SK-N-SH (cell line): ENCODE data around the gene OTOP2. TPM values are rescaled to one million over a fixed set of nuclear protein-coding genes. Genes with fewer than 3 reads are reported as not detected.

Experiments used
- CTCF ChIA-PET: fragments of 300-600, 350-600 bp; formaldehyde crosslinking; extraction: SDS; loops from one replicate; lab custom pipeline; 2021; lab: Yijun Ruan, JAX
- POLR2A ChIA-PET: fragments of 350-600 bp; sonication (Branson Sonifier 250); formaldehyde crosslinking; extraction: SDS; loops from one replicate; lab custom pipeline; 2020; ENCODE audit warnings: antibody characterized with exemption, inconsistent platforms; lab: Yijun Ruan, JAX
- DNase-seq: peaks from one replicate; pipeline ENCODE4 v3.0.0; 2012
- H2AFZ ChIP-seq: fragments of 200-600 bp; sonication (generic); 2 replicates; pipeline ENCODE4 v1.8.1; 2016; ENCODE audit warnings: antibody characterized with exemption, mild to moderate bottlenecking, low read depth
- H3F3A ChIP-seq: fragments of 200-600 bp; sonication (generic); replicated peaks from 2 replicates; pipeline ENCODE3; 2016; ENCODE audit warnings: antibody characterized with exemption, mild to moderate bottlenecking; ENCODE audit not compliant: insufficient read depth
- H3K27ac ChIP-seq, 2 experiments: fragments of 200-500 bp in 1 of 2; fragments of 200-600 bp in 1 of 2; sonication (Bioruptor generic) in 1 of 2; sonication (generic), shearing (Covaris generic) in 1 of 2; 2 replicates each; pipeline versions ENCODE4 v1.5.1 to v1.6.1; 2014 to 2016; ENCODE audit warnings: low read depth in 2 of 2, inconsistent platforms in 1 of 2, low read length in 1 of 2, mild to moderate bottlenecking in 1 of 2, mixed read lengths in 1 of 2
- H3K27me3 ChIP-seq: fragments of 200-600 bp; sonication (generic), shearing (Covaris generic); 2 replicates; pipeline ENCODE4 v1.6.1; 2016; ENCODE audit warnings: mixed run types; ENCODE audit not compliant: insufficient read depth
- H3K36me3 ChIP-seq, 2 experiments: fragments of 200-500 bp in 1 of 2; fragments of 200-600 bp in 1 of 2; sonication (Bioruptor generic) in 1 of 2; sonication (generic) in 1 of 2; replicated peaks in 1 of 2; 2 replicates each; pipeline versions ENCODE3 to v1.5.1; 2014 to 2016; ENCODE audit warnings: low read length in 1 of 2, mild to moderate bottlenecking in 1 of 2; ENCODE audit not compliant: insufficient read depth in 2 of 2, control insufficient read depth in 1 of 2
- H3K4me1 ChIP-seq, 2 experiments: fragments of 200-500 bp in 1 of 2; fragments of 200-600 bp in 1 of 2; sonication (Bioruptor generic) in 1 of 2; sonication (generic), shearing (Covaris generic) in 1 of 2; 2 replicates each; pipeline versions ENCODE4 v1.5.1 to v1.6.1; 2014 to 2016; ENCODE audit warnings: low read depth in 1 of 2, low read length in 1 of 2, mixed run types in 1 of 2; ENCODE audit not compliant: insufficient read depth in 2 of 2, control insufficient read depth in 1 of 2
- H3K4me2 ChIP-seq: fragments of 200-600 bp; sonication (generic), shearing (Covaris generic); 2 replicates; pipeline ENCODE4 v1.6.1; 2017; ENCODE audit warnings: mixed run types
- H3K4me3 ChIP-seq, 2 experiments: fragments of 200-500 bp in 1 of 2; fragments of 200-600 bp in 1 of 2; sonication (Bioruptor generic) in 1 of 2; sonication (generic), shearing (Covaris generic) in 1 of 2; 2 replicates each; pipeline versions ENCODE4 v1.5.1 to v1.8.1; 2014 to 2016; ENCODE audit warnings: low read depth in 2 of 2, inconsistent platforms in 1 of 2, low read length in 1 of 2, mild to moderate bottlenecking in 1 of 2, mixed read lengths in 1 of 2, moderate library complexity in 1 of 2
- H3K79me2 ChIP-seq: fragments of 200-600 bp; sonication (generic); 2 replicates; pipeline ENCODE4 v1.8.1; 2017; ENCODE audit warnings: mild to moderate bottlenecking; ENCODE audit not compliant: insufficient read depth
- H3K9ac ChIP-seq: fragments of 200-600 bp; sonication (generic); 2 replicates; pipeline ENCODE4 v1.6.1; 2017; ENCODE audit warnings: mixed run types
- H3K9me2 ChIP-seq: fragments of 200-600 bp; sonication (generic); 2 replicates; pipeline ENCODE4 v1.6.1; 2017; ENCODE audit warnings: mixed run types
- H3K9me3 ChIP-seq: fragments of 200-600 bp; sonication (generic); 2 replicates; pipeline ENCODE4 v1.6.1; 2017; ENCODE audit warnings: mixed run types, mild to moderate bottlenecking, moderate library complexity
- H4K20me1 ChIP-seq: fragments of 200-600 bp; sonication (generic); 2 replicates; pipeline ENCODE4 v1.6.1; 2017; ENCODE audit warnings: mild to moderate bottlenecking, mixed run types; ENCODE audit not compliant: insufficient read depth
- ELF1 ChIP-seq: IDR thresholded peaks from 2 replicates; pipeline ENCODE4 v1.4.0; 2012
- EP300 ChIP-seq, 2 experiments: IDR thresholded peaks; 2 replicates each; pipeline versions ENCODE4 v1.4.0 to v1.6.1; 2012; ENCODE audit warnings: borderline replicate concordance in 1 of 2, low read depth in 1 of 2, low read length in 1 of 2
- EZH2phosphoT487 ChIP-seq: fragments of 200-600 bp; sonication (generic); IDR thresholded peaks from 2 replicates; pipeline ENCODE4 v1.6.1; 2017; ENCODE audit warnings: low read depth, mixed run types, mild to moderate bottlenecking, antibody characterized with exemption, moderate library complexity, borderline replicate concordance
- FOSL2 ChIP-seq: IDR thresholded peaks from 2 replicates; pipeline ENCODE4 v1.4.0; 2012; ENCODE audit warnings: low read depth, mild to moderate bottlenecking, moderate library complexity, borderline replicate concordance
- MEF2A ChIP-seq: IDR thresholded peaks from 2 replicates; pipeline ENCODE4 v1.4.0; 2012; ENCODE audit warnings: low read depth, borderline replicate concordance
- MXI1 ChIP-seq: IDR thresholded peaks from 2 replicates; pipeline ENCODE4 v1.6.1; 2012; ENCODE audit warnings: mild to moderate bottlenecking, low read depth, low read length, improper control_type of control experiment
- NRF1 ChIP-seq: IDR thresholded peaks from 2 replicates; pipeline ENCODE4 v1.6.1; 2012; ENCODE audit warnings: low read depth, mild to moderate bottlenecking, low read length
- PBX3 ChIP-seq: IDR thresholded peaks from 2 replicates; pipeline ENCODE4; 2012
- RFX5 ChIP-seq: IDR thresholded peaks from 2 replicates; pipeline ENCODE4 v1.6.1; 2012; ENCODE audit warnings: mild to moderate bottlenecking, improper control_type of control experiment, low read length
- SMC3 ChIP-seq: IDR thresholded peaks from 2 replicates; pipeline ENCODE4 v1.6.1; 2012; ENCODE audit warnings: low read depth, low read length, improper control_type of control experiment
- ZBTB33 ChIP-seq: IDR thresholded peaks from 2 replicates; pipeline ENCODE4 v1.4.0; 2012; ENCODE audit warnings: low read depth, borderline replicate concordance
- WGBS: methylation state at CpG from one replicate; pipeline ENCODE4 v1.1.6; 2017; ENCODE audit warnings: low lambda C conversion rate; 5-methylcytosine and 5-hydroxymethylcytosine counted together
- polyA plus RNA-seq, 3 experiments: library from polyadenylated mRNA; depleted of rRNA; stranded (reverse); fragments of >200 nt; gene quantifications; 2 replicates each; pipeline ENCODE4 v1.2.3, GENCODE V29; 2012
- TF ChIP-seq, protein P1 (sequence below): IDR thresholded peaks from 2 replicates; pipeline ENCODE4 v1.4.0; 2012; ENCODE audit warnings: low read depth, borderline replicate concordance
- TF ChIP-seq, protein P2 (sequence below): fragments of 150-350 bp; IDR thresholded peaks from 2 replicates; pipeline ENCODE4 v1.6.1; 2017; ENCODE audit warnings: antibody characterized with exemption, low read length, low read depth, borderline replicate concordance

The OTOP2 gene
- polyA plus RNA-seq, 1 of the 3 experiments (the other 2 are of a cell fraction): not detected

DNA sequence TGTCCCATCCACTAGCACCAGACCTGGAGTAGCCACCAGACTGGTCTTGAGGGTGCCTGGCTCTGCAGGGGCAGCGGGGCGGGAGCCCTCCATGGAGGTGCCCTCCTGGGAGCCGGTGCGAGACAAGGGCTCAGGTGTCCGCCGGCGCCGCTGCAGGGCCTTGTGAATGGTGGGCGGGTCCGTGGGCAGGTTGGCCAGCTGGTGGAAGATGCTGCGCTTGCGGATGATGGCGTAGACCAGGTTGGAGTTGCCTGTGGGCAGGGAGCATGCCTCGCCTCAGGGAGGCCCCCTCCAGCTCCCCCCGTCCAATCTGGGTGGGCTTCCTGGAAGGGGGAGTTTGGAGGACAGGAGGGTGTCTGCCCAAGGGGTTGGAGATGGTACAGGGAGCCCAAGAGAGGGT is 30.0 kb downstream of the OTOP2 start:
- Histone ChIP-seq H3K79me2 (no peaks in the 10 kb centered on the region), H3K9me3 (no peaks in the 10 kb centered on the region), H3K9ac (no peak overlapping the region), H3K4me3 (no peak overlapping the region), H3K27ac (no peak overlapping the region), H4K20me1 (no peaks in the 10 kb centered on the region), H3K9me2 (no peaks in the 10 kb centered on the region), H2AFZ (no peak overlapping the region), H3K4me1 (no peaks in the 10 kb centered on the region; a peak in 1 of 4 replicates), H3K27me3 (peaks cover 25% of the 10 kb centered on the region; the same call in 1 of the 2 replicates), H3F3A (no peaks in the 10 kb centered on the region), H3K36me3 (no peaks in the 10 kb centered on the region), H3K4me2 (no peak overlapping the region)
- WGBS: 89% methylated on average over 15 of the region's 15 CpGs
- CTCF ChIA-PET: interaction anchor here (0.9 to 11.0 kb wide), 7 partner anchors 8 to 163 kb away, joined by 3 to 286 read pairs (median 7); partner anchors contain the start of genes HID1, OTOP2 and USH1G
- TF ChIP-seq, protein P1, sequence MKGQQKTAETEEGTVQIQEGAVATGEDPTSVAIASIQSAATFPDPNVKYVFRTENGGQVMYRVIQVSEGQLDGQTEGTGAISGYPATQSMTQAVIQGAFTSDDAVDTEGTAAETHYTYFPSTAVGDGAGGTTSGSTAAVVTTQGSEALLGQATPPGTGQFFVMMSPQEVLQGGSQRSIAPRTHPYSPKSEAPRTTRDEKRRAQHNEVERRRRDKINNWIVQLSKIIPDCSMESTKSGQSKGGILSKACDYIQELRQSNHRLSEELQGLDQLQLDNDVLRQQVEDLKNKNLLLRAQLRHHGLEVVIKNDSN: no peak
- TF ChIP-seq ELF1 (no peak), MEF2A (no peak), EP300 (IDR thresholded peaks at IDR 0.05; ENCODE audit: borderline replicate concordance in 1 of 2, low read depth in 1 of 2, low read length in 1 of 2) (no peak), ZBTB33 (no peak), NRF1 (no peak), FOSL2 (no peak), SMC3 (no peak), PBX3 (no peak), RFX5 (no peak), EZH2phosphoT487 (no peak), MXI1 (no peak)
- TF ChIP-seq, protein P2, sequence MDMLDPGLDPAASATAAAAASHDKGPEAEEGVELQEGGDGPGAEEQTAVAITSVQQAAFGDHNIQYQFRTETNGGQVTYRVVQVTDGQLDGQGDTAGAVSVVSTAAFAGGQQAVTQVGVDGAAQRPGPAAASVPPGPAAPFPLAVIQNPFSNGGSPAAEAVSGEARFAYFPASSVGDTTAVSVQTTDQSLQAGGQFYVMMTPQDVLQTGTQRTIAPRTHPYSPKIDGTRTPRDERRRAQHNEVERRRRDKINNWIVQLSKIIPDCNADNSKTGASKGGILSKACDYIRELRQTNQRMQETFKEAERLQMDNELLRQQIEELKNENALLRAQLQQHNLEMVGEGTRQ: no peak
- POLR2A ChIA-PET: no interaction called here
- no peak for DNase-seq
